Neural progenitor cell (in vitro differentiated cells): ENCODE data around the gene RUNX1. TPM values are rescaled to one million over a fixed set of nuclear protein-coding genes. Genes with fewer than 3 reads are reported as not detected.

Source experiments
- DNase-seq: peaks from one replicate; pipeline ENCODE4 v3.0.0-alpha.2; 2016; ENCODE audit warnings: low spot score
- H2AFZ ChIP-seq: fragments of 200-600 bp; sonication (generic); replicated peaks from 2 replicates; pipeline ENCODE4 v1.6.1; 2016; ENCODE audit warnings: antibody characterized with exemption
- H3F3A ChIP-seq: fragments of 200-600 bp; sonication (generic); 2 replicates; pipeline ENCODE4 v1.6.1; 2016; ENCODE audit warnings: antibody characterized with exemption, low read depth
- H3K27ac ChIP-seq: fragments of 200-600 bp; sonication (generic); 2 replicates; pipeline ENCODE4 v1.5.1; 2016; ENCODE audit warnings: mild to moderate bottlenecking
- H3K27me3 ChIP-seq: fragments of 200-600 bp; sonication (generic); 2 replicates; pipeline ENCODE4 v1.6.1; 2016; ENCODE audit warnings: mild to moderate bottlenecking, moderate library complexity
- H3K36me3 ChIP-seq: fragments of 200-600 bp; sonication (generic); 2 replicates; pipeline ENCODE4 v1.5.1; 2016
- H3K4me1 ChIP-seq: fragments of 200-600 bp; sonication (generic); 2 replicates; pipeline ENCODE4 v1.6.1; 2016; ENCODE audit warnings: mixed run types
- H3K4me2 ChIP-seq: fragments of 200-600 bp; sonication (generic); 2 replicates; pipeline ENCODE4 v1.6.1; 2016
- H3K4me3 ChIP-seq: fragments of 200-600 bp; sonication (generic); 2 replicates; pipeline ENCODE4 v1.5.1; 2016
- H3K79me2 ChIP-seq: fragments of 200-600 bp; sonication (generic); 2 replicates; pipeline ENCODE4 v1.6.1; 2016; ENCODE audit warnings: low read depth
- H3K9ac ChIP-seq: fragments of 200-600 bp; sonication (generic); 2 replicates; pipeline ENCODE4 v1.6.1; 2016
- H3K9me3 ChIP-seq: fragments of 200-600 bp; sonication (generic); 2 replicates; pipeline ENCODE4 v1.5.1; 2016; ENCODE audit warnings: low read depth
- H4K20me1 ChIP-seq: fragments of 200-600 bp; sonication (generic); 2 replicates; pipeline ENCODE4 v1.6.1; 2016; ENCODE audit warnings: low read depth
- H3K27ac Mint-ChIP-seq: 3 replicates; pipeline ENCODE4 v1.8.0; 2021; ENCODE audit warnings: mixed read lengths
- H3K27me3 Mint-ChIP-seq: 2 replicates; pipeline ENCODE4 v1.8.0; 2022; ENCODE audit warnings: low read depth, mild to moderate bottlenecking, inconsistent platforms, moderate library complexity, mixed read lengths; ENCODE audit not compliant: insufficient read depth
- H3K36me3 Mint-ChIP-seq: 3 replicates; pipeline ENCODE4 v1.8.0; 2021; ENCODE audit warnings: mixed read lengths
- H3K4me1 Mint-ChIP-seq: 3 replicates; pipeline ENCODE4 v1.8.0; 2021; ENCODE audit warnings: mixed read lengths
- H3K4me3 Mint-ChIP-seq: 3 replicates; pipeline ENCODE4 v1.8.0; 2021; ENCODE audit warnings: mild to moderate bottlenecking, moderate library complexity, mixed read lengths
- H3K9me3 Mint-ChIP-seq: 3 replicates; pipeline ENCODE4 v1.8.0; 2020; ENCODE audit warnings: mixed read lengths
- EZH2 ChIP-seq: fragments of 200-600 bp; sonication (generic); IDR thresholded peaks from 2 replicates; pipeline ENCODE4 v1.6.1; 2017; ENCODE audit warnings: antibody characterized with exemption, mild to moderate bottlenecking, moderate library complexity
- EZH2phosphoT487 ChIP-seq: fragments of 200-600 bp; sonication (generic); IDR thresholded peaks from 2 replicates; pipeline ENCODE4 v1.6.1; 2017; ENCODE audit warnings: antibody characterized with exemption
- total RNA-seq: library from RNA; depleted of rRNA; stranded (reverse); fragments of >200 nt; gene quantifications from 2 replicates; pipeline ENCODE4 v1.2.3, GENCODE V29; 2015; ENCODE audit warnings: low replicate concordance
- TF ChIP-seq, protein P1 (sequence below): fragments of 200-600 bp; sonication (generic); IDR thresholded peaks from 2 replicates; pipeline ENCODE4 v1.5.1; 2017; ENCODE audit warnings: antibody characterized with exemption, mild to moderate bottlenecking

The RUNX1 gene
- total RNA-seq, 1 donor from 2014 or later: 0.09 TPM

DNA sequence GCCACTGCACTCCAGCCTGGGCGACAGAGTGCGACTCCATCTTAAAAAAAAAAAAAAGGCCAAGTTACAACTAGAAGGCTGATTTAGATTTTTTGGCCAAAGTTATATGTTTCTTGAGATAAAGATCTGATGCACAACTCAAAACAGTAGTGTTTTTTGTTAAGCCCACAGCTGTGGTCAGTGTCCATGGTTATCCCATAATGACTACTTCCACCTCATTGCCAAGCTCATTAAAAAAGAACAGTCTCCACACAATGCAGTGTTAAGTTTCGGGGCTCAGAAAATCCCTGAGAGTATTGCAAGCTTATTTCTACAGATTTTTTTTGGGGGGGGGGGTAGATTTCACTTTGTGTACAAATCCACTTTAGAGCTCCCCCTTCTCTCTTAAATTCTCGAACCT lies 120.5 kb downstream of the RUNX1 start:
- no peak overlapping the region for H3K4me3 ChIP-seq
- no peaks in the 10 kb centered on the region for H3K79me2 ChIP-seq
- H3K9me3 Mint-ChIP-seq: no peaks in the 10 kb centered on the region
- no peaks in the 10 kb centered on the region for H3K4me1 ChIP-seq
- H3K27ac Mint-ChIP-seq: no peak overlapping the region
- H3F3A ChIP-seq: no peaks in the 10 kb centered on the region
- TF ChIP-seq EZH2 (no peak), EZH2phosphoT487 (no peak)
- TF ChIP-seq, protein P1, sequence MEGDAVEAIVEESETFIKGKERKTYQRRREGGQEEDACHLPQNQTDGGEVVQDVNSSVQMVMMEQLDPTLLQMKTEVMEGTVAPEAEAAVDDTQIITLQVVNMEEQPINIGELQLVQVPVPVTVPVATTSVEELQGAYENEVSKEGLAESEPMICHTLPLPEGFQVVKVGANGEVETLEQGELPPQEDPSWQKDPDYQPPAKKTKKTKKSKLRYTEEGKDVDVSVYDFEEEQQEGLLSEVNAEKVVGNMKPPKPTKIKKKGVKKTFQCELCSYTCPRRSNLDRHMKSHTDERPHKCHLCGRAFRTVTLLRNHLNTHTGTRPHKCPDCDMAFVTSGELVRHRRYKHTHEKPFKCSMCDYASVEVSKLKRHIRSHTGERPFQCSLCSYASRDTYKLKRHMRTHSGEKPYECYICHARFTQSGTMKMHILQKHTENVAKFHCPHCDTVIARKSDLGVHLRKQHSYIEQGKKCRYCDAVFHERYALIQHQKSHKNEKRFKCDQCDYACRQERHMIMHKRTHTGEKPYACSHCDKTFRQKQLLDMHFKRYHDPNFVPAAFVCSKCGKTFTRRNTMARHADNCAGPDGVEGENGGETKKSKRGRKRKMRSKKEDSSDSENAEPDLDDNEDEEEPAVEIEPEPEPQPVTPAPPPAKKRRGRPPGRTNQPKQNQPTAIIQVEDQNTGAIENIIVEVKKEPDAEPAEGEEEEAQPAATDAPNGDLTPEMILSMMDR: no peak
- no peak overlapping the region for H3K9ac ChIP-seq
- H3K27me3 Mint-ChIP-seq: peaks cover 3% of the 10 kb centered on the region
- H3K4me2 ChIP-seq: no peak overlapping the region
- H3K27ac ChIP-seq: no peak overlapping the region
- H3K27me3 ChIP-seq: no peaks in the 10 kb centered on the region
- no peak overlapping the region for H3K4me3 Mint-ChIP-seq
- H3K36me3 ChIP-seq: no peaks in the 10 kb centered on the region
- DNase-seq: no peak
- H3K4me1 Mint-ChIP-seq: no peaks in the 10 kb centered on the region
- no peaks in the 10 kb centered on the region for H4K20me1 ChIP-seq
- H2AFZ ChIP-seq: no peak overlapping the region
- H3K9me3 ChIP-seq: no peaks in the 10 kb centered on the region
- no peaks in the 10 kb centered on the region for H3K36me3 Mint-ChIP-seq

DNA sequence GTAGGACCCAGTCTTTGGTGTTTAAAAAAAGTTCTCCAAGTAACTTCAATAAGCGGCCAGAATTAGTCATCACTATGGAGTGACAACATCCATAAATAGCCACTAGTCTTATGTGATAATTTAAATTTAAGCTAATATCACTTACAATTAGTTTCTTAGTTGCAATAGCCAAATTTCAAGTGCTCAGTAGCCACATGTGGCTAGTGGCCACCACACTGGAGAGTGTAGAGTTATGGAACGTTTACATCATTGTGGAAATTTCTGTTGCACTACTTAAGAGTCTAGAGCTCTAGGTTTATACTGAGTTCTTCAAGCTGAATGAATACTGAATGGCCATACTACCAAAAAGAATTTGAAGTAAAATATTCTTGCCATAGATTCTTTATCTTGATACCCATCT lies 121.1 kb downstream of the RUNX1 start:
- no peak overlapping the region for H3K27ac ChIP-seq
- no peaks in the 10 kb centered on the region for H3F3A ChIP-seq
- no peaks in the 10 kb centered on the region for H4K20me1 ChIP-seq
- H3K79me2 ChIP-seq: no peaks in the 10 kb centered on the region
- no peak overlapping the region for H3K9ac ChIP-seq
- no peaks in the 10 kb centered on the region for H3K36me3 Mint-ChIP-seq
- H3K9me3 ChIP-seq: no peaks in the 10 kb centered on the region
- no peaks in the 10 kb centered on the region for H3K27me3 ChIP-seq
- H3K27me3 Mint-ChIP-seq: peaks cover 3% of the 10 kb centered on the region
- H3K36me3 ChIP-seq: no peaks in the 10 kb centered on the region
- no peaks in the 10 kb centered on the region for H3K4me1 ChIP-seq
- no peaks in the 10 kb centered on the region for H3K9me3 Mint-ChIP-seq
- no peak overlapping the region for H2AFZ ChIP-seq
- TF ChIP-seq EZH2phosphoT487: no peak
- no peak for TF ChIP-seq EZH2
- TF ChIP-seq, protein P1: no peak
- no peak overlapping the region for H3K4me2 ChIP-seq
- no peak for DNase-seq
- no peaks in the 10 kb centered on the region for H3K4me1 Mint-ChIP-seq
- H3K4me3 ChIP-seq: no peak overlapping the region
- H3K4me3 Mint-ChIP-seq: no peak overlapping the region
- H3K27ac Mint-ChIP-seq: no peak overlapping the region

DNA sequence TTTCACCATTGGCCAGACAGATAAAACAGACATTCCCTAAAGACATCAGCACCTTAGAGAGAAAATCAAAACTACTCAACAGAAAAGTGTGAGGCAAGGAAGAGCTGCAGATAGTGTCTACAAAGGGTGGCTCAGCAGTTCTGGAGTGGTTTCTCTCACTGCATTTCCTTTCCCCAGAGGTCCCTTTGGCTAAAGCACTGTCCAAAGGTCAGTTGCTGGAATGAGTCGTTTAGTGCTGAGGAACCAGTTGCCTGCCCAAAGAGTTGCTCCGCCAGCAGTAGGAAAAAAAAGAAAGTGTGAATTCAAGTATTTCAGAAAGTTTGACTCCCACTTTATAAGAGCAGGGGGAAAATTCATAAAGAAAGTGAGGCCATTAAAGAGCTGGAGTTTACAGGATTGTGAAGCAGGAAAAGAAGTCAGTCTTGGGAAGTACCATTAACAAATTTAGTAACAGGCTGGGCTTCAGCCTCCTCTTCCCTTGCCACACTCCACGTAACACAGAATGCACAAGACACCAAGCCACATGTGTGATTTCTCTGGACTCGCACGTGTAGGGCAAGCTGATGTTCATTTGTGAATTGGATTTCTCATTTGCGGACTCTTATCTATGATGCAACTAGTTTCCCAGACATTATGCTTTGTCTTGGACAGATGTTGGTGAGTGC lies 122.2 kb downstream of the RUNX1 start:
- TF ChIP-seq EZH2phosphoT487 (no peak), EZH2 (no peak)
- TF ChIP-seq, protein P1: no peak
- no peak for DNase-seq
- H3K4me3 ChIP-seq: no peak overlapping the region
- no peak overlapping the region for H3K27ac Mint-ChIP-seq
- no peaks in the 10 kb centered on the region for H3K36me3 Mint-ChIP-seq
- H3K4me1 Mint-ChIP-seq: no peaks in the 10 kb centered on the region
- no peak overlapping the region for H3K4me3 Mint-ChIP-seq
- peaks cover 3% of the 10 kb centered on the region for H3K27me3 Mint-ChIP-seq
- no peak overlapping the region for H3K27ac ChIP-seq
- no peaks in the 10 kb centered on the region for H4K20me1 ChIP-seq
- H3K9me3 Mint-ChIP-seq: no peaks in the 10 kb centered on the region
- no peak overlapping the region for H3K9ac ChIP-seq
- no peak overlapping the region for H3K4me2 ChIP-seq
- no peaks in the 10 kb centered on the region for H3K36me3 ChIP-seq
- H3K27me3 ChIP-seq: no peaks in the 10 kb centered on the region
- H3K4me1 ChIP-seq: no peaks in the 10 kb centered on the region
- no peaks in the 10 kb centered on the region for H3K79me2 ChIP-seq
- H3F3A ChIP-seq: no peaks in the 10 kb centered on the region
- no peaks in the 10 kb centered on the region for H3K9me3 ChIP-seq
- peak overlapping the region; percentile 9 for H2AFZ ChIP-seq
